H1 (cell line): ENCODE results near the gene AHDC1. TPM values are rescaled to one million over a fixed set of nuclear protein-coding genes. Genes with fewer than 3 reads are reported as not detected.

Experiments used
- CTCF ChIA-PET: fragments of 300-600 bp; sonication (Branson Sonifier 250); formaldehyde crosslinking; loops from one replicate; lab custom pipeline; 2021; ENCODE audit not compliant: partially characterized antibody; lab: Charles Lee
- POLR2A ChIA-PET: fragments of 300-600 bp; sonication (Branson Sonifier 250); formaldehyde crosslinking; loops from one replicate; lab custom pipeline; 2021; ENCODE audit warnings: inconsistent platforms; ENCODE audit not compliant: partially characterized antibody; lab: Charles Lee
- DNase-seq, 2 experiments: peaks; one replicate each; pipeline versions ENCODE4 v3.0.0 to v3.0.0-alpha.2; 2010 to 2022; ENCODE audit warnings: low spot score in 2 of 2, low read depth in 1 of 2, mixed read lengths in 1 of 2
- FAIRE-seq: peaks from 2 replicates; lab custom pipeline; 2011; peaks lifted over from hg19 to GRCh38; lab: Jason Lieb, UNC
- H2AFZ ChIP-seq: 2 replicates; pipeline ENCODE4 v1.8.1; 2012; ENCODE audit warnings: low read length, inconsistent platforms
- H2AK5ac ChIP-seq: 2 replicates; pipeline ENCODE4 v1.6.1; 2013; ENCODE audit warnings: low read depth, low read length
- H2BK120ac ChIP-seq: replicated peaks from 2 replicates; pipeline ENCODE3; 2013; ENCODE audit warnings: low read depth, low read length, inconsistent platforms
- H2BK12ac ChIP-seq: 2 replicates; pipeline ENCODE4 v1.6.1; 2013; ENCODE audit warnings: low read depth, low read length
- H2BK15ac ChIP-seq: 2 replicates; pipeline ENCODE4 v1.6.1; 2013; ENCODE audit warnings: low read length
- H2BK20ac ChIP-seq: 2 replicates; pipeline ENCODE4 v1.6.1; 2013; ENCODE audit warnings: low read length
- H2BK5ac ChIP-seq: 2 replicates; pipeline ENCODE4 v1.6.1; 2013; ENCODE audit warnings: low read depth, low read length
- H3K14ac ChIP-seq: 2 replicates; pipeline ENCODE4 v1.6.1; 2013; ENCODE audit warnings: inconsistent platforms; ENCODE audit not compliant: insufficient read length
- H3K18ac ChIP-seq: 2 replicates; pipeline ENCODE4 v1.6.1; 2013; ENCODE audit warnings: low read length; ENCODE audit errors: extremely low read depth
- H3K23ac ChIP-seq: 2 replicates; pipeline ENCODE4 v1.6.1; 2013; ENCODE audit warnings: inconsistent platforms; ENCODE audit not compliant: insufficient read length
- H3K23me2 ChIP-seq: 2 replicates; pipeline ENCODE4 v1.6.1; 2013; ENCODE audit warnings: low read depth, low read length
- H3K27ac ChIP-seq: 2 replicates; pipeline ENCODE4 v1.6.1; 2011; ENCODE audit warnings: low read depth, low read length, inconsistent platforms
- H3K27me3 ChIP-seq, 4 experiments: replicated peaks in 1 of 4; 1 replicate in 1 of 4; 2 replicates in 3 of 4; pipeline versions ENCODE4 v1.6.1 to v1.8.1; 2011 to 2013; ENCODE audit warnings: low read length in 3 of 4, mild to moderate bottlenecking in 3 of 4, inconsistent platforms in 2 of 4, mixed read lengths in 2 of 4, moderate library complexity in 1 of 4; ENCODE audit not compliant: control insufficient read depth in 3 of 4, insufficient read depth in 3 of 4; ENCODE audit errors: extremely low read depth in 1 of 4
- H3K36me3 ChIP-seq, 4 experiments: 2 replicates each; pipeline versions ENCODE4 v1.6.1 to v1.8.1; 2011 to 2013; ENCODE audit warnings: mild to moderate bottlenecking in 4 of 4, low read length in 3 of 4, moderate library complexity in 2 of 4, control low read depth in 1 of 4, inconsistent platforms in 1 of 4; ENCODE audit not compliant: insufficient read depth in 4 of 4, control insufficient read depth in 2 of 4
- H3K4ac ChIP-seq: replicated peaks from 2 replicates; pipeline ENCODE3; 2013; ENCODE audit warnings: low read length, low read depth, mixed read lengths, inconsistent platforms; ENCODE audit not compliant: insufficient read length
- H3K4me1 ChIP-seq, 4 experiments: replicated peaks in 1 of 4; 1 replicate in 1 of 4; 2 replicates in 3 of 4; pipeline versions ENCODE4 v1.6.1 to v1.8.1; 2011 to 2013; ENCODE audit warnings: low read length in 3 of 4, inconsistent platforms in 2 of 4, mixed read lengths in 1 of 4; ENCODE audit not compliant: insufficient read depth in 4 of 4, control insufficient read depth in 3 of 4
- H3K4me2 ChIP-seq, 2 experiments: 2 replicates each; pipeline versions ENCODE4 v1.6.1 to v1.8.1; 2011 to 2013; ENCODE audit warnings: low read depth in 2 of 2, low read length in 2 of 2, control low read depth in 1 of 2, inconsistent platforms in 1 of 2, mild to moderate bottlenecking in 1 of 2; ENCODE audit not compliant: insufficient read depth in 1 of 2
- H3K4me3 ChIP-seq, 4 experiments: fragments of 200-600, 300-600 bp in 1 of 4; sonication (generic), shearing (Covaris generic), sonication (Bioruptor Twin) in 1 of 4; 2 replicates each; pipeline versions ENCODE4 v1.5.1 to v1.8.1; 2011 to 2016; ENCODE audit warnings: low read length in 4 of 4, low read depth in 3 of 4, control low read depth in 2 of 4, inconsistent platforms in 2 of 4, mild to moderate bottlenecking in 2 of 4, mixed read lengths in 1 of 4, moderate library complexity in 1 of 4; ENCODE audit not compliant: insufficient read depth in 2 of 4; ENCODE audit errors: extremely low read depth in 1 of 4
- H3K56ac ChIP-seq: replicated peaks from 2 replicates; pipeline ENCODE3; 2013; ENCODE audit warnings: low read depth, mild to moderate bottlenecking, mixed read lengths, low read length, inconsistent platforms; ENCODE audit not compliant: insufficient read length
- H3K79me1 ChIP-seq: 2 replicates; pipeline ENCODE4 v1.6.1; 2013; ENCODE audit warnings: low read depth, low read length, control low read depth
- H3K79me2 ChIP-seq, 2 experiments: 2 replicates each; pipeline versions ENCODE4 v1.6.1 to v1.8.1; 2012 to 2013; ENCODE audit warnings: low read length in 2 of 2, mild to moderate bottlenecking in 2 of 2, inconsistent platforms in 1 of 2; ENCODE audit not compliant: insufficient read depth in 2 of 2, control insufficient read depth in 1 of 2
- H3K9ac ChIP-seq, 4 experiments: replicated peaks in 1 of 4; 1 replicate in 1 of 4; 2 replicates in 3 of 4; pipeline versions ENCODE4 v1.6.1 to v1.8.1; 2011 to 2013; ENCODE audit warnings: low read depth in 3 of 4, low read length in 3 of 4, control low read depth in 2 of 4, mild to moderate bottlenecking in 2 of 4, moderate library complexity in 2 of 4, inconsistent platforms in 1 of 4; ENCODE audit errors: extremely low read depth in 1 of 4
- H3K9me3 ChIP-seq, 2 experiments: 2 replicates each; pipeline versions ENCODE4 v1.6.1 to v1.8.1; 2012 to 2013; ENCODE audit warnings: mild to moderate bottlenecking in 2 of 2, moderate library complexity in 2 of 2, control low read depth in 1 of 2, inconsistent platforms in 1 of 2, low read depth in 1 of 2, low read length in 1 of 2, mixed read lengths in 1 of 2; ENCODE audit not compliant: insufficient read depth in 2 of 2
- H4K20me1 ChIP-seq, 2 experiments: replicated peaks in 1 of 2; 2 replicates each; pipeline versions ENCODE3 to v1.8.1; 2011 to 2013; ENCODE audit warnings: inconsistent platforms in 2 of 2, low read length in 2 of 2, mild to moderate bottlenecking in 1 of 2; ENCODE audit not compliant: insufficient read depth in 2 of 2, control insufficient read depth in 1 of 2
- H4K5ac ChIP-seq: 2 replicates; pipeline ENCODE4 v1.6.1; 2013; ENCODE audit warnings: low read length, low read depth, mixed read lengths, inconsistent platforms; ENCODE audit not compliant: insufficient read length
- H4K8ac ChIP-seq: 2 replicates; pipeline ENCODE4 v1.8.0; 2013; ENCODE audit warnings: mild to moderate bottlenecking, moderate library complexity, low read length, inconsistent platforms; ENCODE audit not compliant: insufficient read depth; ENCODE audit errors: extremely low read depth
- H4K91ac ChIP-seq: replicated peaks from 2 replicates; pipeline ENCODE3; 2013; ENCODE audit warnings: low read length, mixed read lengths, inconsistent platforms; ENCODE audit not compliant: insufficient read length
- WGBS, 2 experiments: shearing (Covaris generic) in 1 of 2; methylation state at CpG; one replicate each; pipeline versions ENCODE4 v1.1.6 to v1.1.7; 2013 to 2015; ENCODE audit warnings: low lambda C conversion rate in 2 of 2, mixed read lengths in 2 of 2, inconsistent platforms in 1 of 2, low coverage in 1 of 2, missing lambda C conversion rate in 1 of 2; ENCODE audit not compliant: insufficient replicate concordance in 2 of 2, insufficient coverage in 1 of 2, insufficient read length in 1 of 2; ENCODE audit errors: extremely low coverage in 1 of 2, missing lambda C conversion rate in 1 of 2; 5-methylcytosine and 5-hydroxymethylcytosine counted together
- polyA plus RNA-seq, 7 experiments: library from polyadenylated mRNA; depleted of rRNA in 3 of 7; stranded (reverse) in 5 of 7; unstranded in 2 of 7; fragments of >200 nt in 5 of 7; fragments of 200-250 nt in 2 of 7; gene quantifications; 1 replicate in 5 of 7; 2 replicates in 1 of 7; 4 replicates in 1 of 7; pipeline versions ENCODE4 v1.2.1 to v1.2.3, GENCODE V29; 2011 to 2013; ENCODE audit warnings: missing spikeins in 2 of 7, mixed read lengths in 2 of 7
- total RNA-seq: library from RNA; stranded (reverse); fragmentation: NEBNext Ultra II Directional; extraction: Animal tissue kit (Norgen Biotek cat#: 25700); gene quantifications from 2 replicates; pipeline ENCODE4 v1.2.1, GENCODE V29; 2021

AHDC1 gene
- total and polyA plus RNA-seq, 2 of the 8 experiments (the other 6 are each of a cell fraction or from before 2014, with no cell fraction given) = 4.4 to 35.1 TPM

GRCh38 chr1:27622828-27623227 lies 18.9 kb upstream of the AHDC1 start:
- POLR2A ChIA-PET = interaction anchor here (0.7 to 1.2 kb wide), 2 partner anchors 10 to 51 kb away, joined by 3 to 4 read pairs; no protein-coding TSS in a partner anchor
- no peak overlapping the region for H2BK15ac ChIP-seq

More at GRCh38 chr1:27622828-27623227, 18.9 kb upstream of the AHDC1 start:
- Histone ChIP-seq H4K8ac (no peak overlapping the region), H2BK20ac (no peak overlapping the region), H4K20me1 (peaks cover 0 to 1% of the 10 kb centered on the region in 2 experiments), H3K36me3 (no peaks in the 10 kb centered on the region), H2BK120ac (no peak overlapping the region), H3K4ac (no peak overlapping the region), H3K79me1 (peaks cover 3% of the 10 kb centered on the region; the same call in 1 of the 2 replicates), H3K56ac (no peak overlapping the region), H3K4me2 (peak overlapping the region in 1 of 2 experiments; percentile 24; a peak in 1 of 4 replicates), H3K18ac (peak overlapping the region; percentile 71), H4K91ac (peak overlapping the region; percentile 92), H3K9me3 (no peaks in the 10 kb centered on the region), H2AFZ (no peak overlapping the region), H3K23ac (no peak overlapping the region), H4K5ac (no peak overlapping the region), H3K4me1 (peaks cover 0 to 13% (median 6%) of the 10 kb centered on the region in 4 experiments; a peak in 6 of 7 replicates), H3K79me2 (no peaks in the 10 kb centered on the region), H2AK5ac (peak overlapping the region; percentile 1; the same call in 1 of the 2 replicates), H3K27me3 (no peaks in the 10 kb centered on the region), H2BK5ac (peak overlapping the region; percentile 60; the same call in 1 of the 2 replicates), H3K4me3 (no peak overlapping the region; a peak in 1 of 8 replicates), H3K9ac (no peak overlapping the region), H3K23me2 (no peaks in the 10 kb centered on the region), H3K27ac (no peak overlapping the region), H3K14ac (no peak overlapping the region), H2BK12ac (peak overlapping the region; percentile 29; the same call in 1 of the 2 replicates)
- WGBS, 2 experiments = 68% methylated on average over 4 of the region's 4 CpGs; no CpG with 5 or more reads in 1 of the 2 experiments
- no peak for FAIRE-seq
- DNase-seq = no peak
- CTCF ChIA-PET = interaction anchor here (0.6 to 37.8 kb wide), 5 partner anchors 15 to 684 kb away, joined by 3 to 1807 read pairs (median 129); partner anchors contain the start of genes AHDC1 and IFI6
